Panc1 (cell line): ENCODE measurements around the gene GRID2. TPM values are rescaled to one million over a fixed set of nuclear protein-coding genes. Genes with fewer than 3 reads are reported as not detected.

Experiments
- ATAC-seq: fragments of 200-7000 bp; cut with Tn5 transposase; 2 replicates; pipeline ENCODE4 v1.9.1; 2020; ENCODE audit warnings: mild to moderate bottlenecking, moderate library complexity
- BruUV-seq: library from RNA; stranded (reverse); fragments of 400-500 nt; replicated peaks from 2 replicates; lab custom pipeline; 2021; lab: Mats Ljungman, UMichigan
- CTCF ChIA-PET: fragments of 300-600 bp; sonication (Branson Sonifier 250); formaldehyde crosslinking; loops from one replicate; lab custom pipeline; 2022; ENCODE audit warnings: antibody characterized with exemption; lab: Charles Lee
- POLR2A ChIA-PET: fragments of 300-600 bp; sonication (Branson Sonifier 250); formaldehyde crosslinking; loops from one replicate; lab custom pipeline; 2022; ENCODE audit warnings: antibody characterized with exemption; lab: Charles Lee
- DNase-seq: peaks from one replicate; pipeline ENCODE4 v3.0.0-alpha.2; 2010; ENCODE audit warnings: low read depth, low spot score
- H3K27ac ChIP-seq: 2 replicates; pipeline ENCODE4 v1.5.1; 2011; ENCODE audit warnings: mild to moderate bottlenecking, low read length, inconsistent platforms
- H3K27me3 ChIP-seq: fragments of 200-500 bp; sonication (Bioruptor generic); 2 replicates; pipeline ENCODE4 v1.6.0; 2014; ENCODE audit warnings: low read length, inconsistent platforms; ENCODE audit not compliant: control insufficient read depth, insufficient read depth
- H3K36me3 ChIP-seq: fragments of 200-500 bp; sonication (Bioruptor generic); 2 replicates; pipeline ENCODE4 v1.5.1; 2014; ENCODE audit warnings: inconsistent platforms, mild to moderate bottlenecking, low read length, moderate library complexity; ENCODE audit not compliant: control insufficient read depth, insufficient read depth
- H3K4me1 ChIP-seq: 2 replicates; pipeline ENCODE4 v1.5.1; 2011; ENCODE audit warnings: inconsistent platforms, mild to moderate bottlenecking, low read length, moderate library complexity; ENCODE audit not compliant: control insufficient read depth, insufficient read depth
- H3K4me3 ChIP-seq, 2 experiments: 2 replicates each; pipeline ENCODE4 v1.5.1; 2011 to 2012; ENCODE audit warnings: low read depth in 2 of 2, low read length in 2 of 2, mild to moderate bottlenecking in 2 of 2, inconsistent platforms in 1 of 2, moderate library complexity in 1 of 2
- H3K9me3 ChIP-seq: fragments of 200-500 bp; sonication (Bioruptor generic); 2 replicates; pipeline ENCODE4 v1.5.1; 2014; ENCODE audit warnings: low read depth, mild to moderate bottlenecking, inconsistent platforms, low read length, moderate library complexity; ENCODE audit not compliant: control insufficient read depth, insufficient read depth
- CTCF ChIP-seq: fragments of 450-650 bp; IDR thresholded peaks from 2 replicates; pipeline ENCODE4 v1.5.1; 2017; ENCODE audit warnings: mild to moderate bottlenecking
- POLR2AphosphoS5 ChIP-seq: IDR thresholded peaks from 2 replicates; pipeline ENCODE4 v1.6.1; 2012; ENCODE audit warnings: mild to moderate bottlenecking, low read depth, low read length, moderate library complexity
- SIN3A ChIP-seq: IDR thresholded peaks from 2 replicates; pipeline ENCODE4 v1.6.1; 2012; ENCODE audit warnings: low read depth, mild to moderate bottlenecking, low read length, moderate library complexity, borderline replicate concordance; ENCODE audit not compliant: insufficient read depth
- TCF7L2 ChIP-seq: IDR thresholded peaks from 2 replicates; pipeline ENCODE4 v1.6.1; 2011; ENCODE audit warnings: mild to moderate bottlenecking, low read depth, low read length, inconsistent platforms
- in situ Hi-C: cut with HindIII; loops from 2 replicates; pipeline ENCODE4 v1.10.0; 2016; ENCODE audit warnings: low sequenced_read_pairs, low pct_unique_long_range_greater_than_20kb
- intact Hi-C: fragments of 100-400 bp; cut with micrococcal nuclease; formaldehyde crosslinking; loops from one replicate; pipeline ENCODE4 v1.10.0; 2022; ENCODE audit not compliant: unreplicated experiment
- total RNA-seq: library from RNA; stranded (reverse); gene quantifications from one replicate; pipeline ENCODE4 v1.2.1, GENCODE V29; 2021; ENCODE audit not compliant: unreplicated experiment
- TF ChIP-seq, protein P1 (sequence below), 2 experiments: IDR thresholded peaks; 2 replicates each; pipeline ENCODE4 v1.6.1; 2011 to 2012; ENCODE audit warnings: low read depth in 2 of 2, control low read depth in 1 of 2, low read length in 1 of 2, mild to moderate bottlenecking in 1 of 2, moderate library complexity in 1 of 2; ENCODE audit not compliant: insufficient read depth in 1 of 2

The GRID2 gene
- total RNA-seq, 1 experiment from 2014 or later, result 0.08 TPM

GRCh38 chr4:93513851-93514250, 1210.1 kb downstream of the GRID2 start:
- no peaks in the 10 kb centered on the region for H3K27me3 ChIP-seq
- ATAC-seq (no peak), DNase-seq (no peak)
- no peaks in the 10 kb centered on the region for H3K36me3 ChIP-seq
- no peak overlapping the region for H3K27ac ChIP-seq
- CTCF ChIA-PET, result no interaction called here
- in situ Hi-C loops (no loop called here), intact Hi-C loops (no loop called here)
- BruUV-seq, result no TSS peak
- H3K4me1 ChIP-seq, result no peaks in the 10 kb centered on the region
- H3K9me3 ChIP-seq, result no peaks in the 10 kb centered on the region
- H3K4me3 ChIP-seq, result no peak overlapping the region
- TF ChIP-seq SIN3A (no peak), TCF7L2 (no peak), CTCF (no peak), POLR2AphosphoS5 (no peak)
- TF ChIP-seq, protein P1, sequence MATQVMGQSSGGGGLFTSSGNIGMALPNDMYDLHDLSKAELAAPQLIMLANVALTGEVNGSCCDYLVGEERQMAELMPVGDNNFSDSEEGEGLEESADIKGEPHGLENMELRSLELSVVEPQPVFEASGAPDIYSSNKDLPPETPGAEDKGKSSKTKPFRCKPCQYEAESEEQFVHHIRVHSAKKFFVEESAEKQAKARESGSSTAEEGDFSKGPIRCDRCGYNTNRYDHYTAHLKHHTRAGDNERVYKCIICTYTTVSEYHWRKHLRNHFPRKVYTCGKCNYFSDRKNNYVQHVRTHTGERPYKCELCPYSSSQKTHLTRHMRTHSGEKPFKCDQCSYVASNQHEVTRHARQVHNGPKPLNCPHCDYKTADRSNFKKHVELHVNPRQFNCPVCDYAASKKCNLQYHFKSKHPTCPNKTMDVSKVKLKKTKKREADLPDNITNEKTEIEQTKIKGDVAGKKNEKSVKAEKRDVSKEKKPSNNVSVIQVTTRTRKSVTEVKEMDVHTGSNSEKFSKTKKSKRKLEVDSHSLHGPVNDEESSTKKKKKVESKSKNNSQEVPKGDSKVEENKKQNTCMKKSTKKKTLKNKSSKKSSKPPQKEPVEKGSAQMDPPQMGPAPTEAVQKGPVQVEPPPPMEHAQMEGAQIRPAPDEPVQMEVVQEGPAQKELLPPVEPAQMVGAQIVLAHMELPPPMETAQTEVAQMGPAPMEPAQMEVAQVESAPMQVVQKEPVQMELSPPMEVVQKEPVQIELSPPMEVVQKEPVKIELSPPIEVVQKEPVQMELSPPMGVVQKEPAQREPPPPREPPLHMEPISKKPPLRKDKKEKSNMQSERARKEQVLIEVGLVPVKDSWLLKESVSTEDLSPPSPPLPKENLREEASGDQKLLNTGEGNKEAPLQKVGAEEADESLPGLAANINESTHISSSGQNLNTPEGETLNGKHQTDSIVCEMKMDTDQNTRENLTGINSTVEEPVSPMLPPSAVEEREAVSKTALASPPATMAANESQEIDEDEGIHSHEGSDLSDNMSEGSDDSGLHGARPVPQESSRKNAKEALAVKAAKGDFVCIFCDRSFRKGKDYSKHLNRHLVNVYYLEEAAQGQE (IDR thresholded peaks at IDR 0.05; ENCODE audit: insufficient read depth in 1 of 2, low read depth in 2 of 2, low read length in 1 of 2), result no peak
- POLR2A ChIA-PET, result no interaction called here

GRCh38 chr4:93515208-93515607, 1211.4 kb downstream of the GRID2 start:
- DNase-seq, result no peak
- no peak overlapping the region for H3K4me3 ChIP-seq
- POLR2A ChIA-PET, result no interaction called here
- CTCF ChIA-PET, result no interaction called here
- BruUV-seq, result no TSS peak
- H3K4me1 ChIP-seq, result no peaks in the 10 kb centered on the region
- TF ChIP-seq CTCF (no peak), TCF7L2 (no peak), SIN3A (no peak), POLR2AphosphoS5 (no peak)
- TF ChIP-seq, protein P1 (IDR thresholded peaks at IDR 0.05; ENCODE audit: insufficient read depth in 1 of 2, low read depth in 2 of 2, low read length in 1 of 2), result no peak
- H3K27ac ChIP-seq, result no peak overlapping the region
- no peaks in the 10 kb centered on the region for H3K36me3 ChIP-seq
- no peak for ATAC-seq
- in situ Hi-C loops (no loop called here), intact Hi-C loops (no loop called here)
- H3K27me3 ChIP-seq, result no peaks in the 10 kb centered on the region
- no peaks in the 10 kb centered on the region for H3K9me3 ChIP-seq
